CD14-positive monocyte (primary cell): ENCODE results near the gene COL9A3. TPM values are rescaled to one million over a fixed set of nuclear protein-coding genes. Genes with fewer than 3 reads are reported as not detected.

ENCODE experiments used
- DNase-seq, 3 donors: peaks; one replicate each; pipeline ENCODE4 v3.0.0-alpha.2; 2011 to 2022
- H2AFZ ChIP-seq: 2 replicates; pipeline ENCODE4 v1.6.0; 2012; ENCODE audit warnings: mild to moderate bottlenecking, low read depth, low read length, inconsistent platforms; ENCODE audit not compliant: insufficient read depth, poor library complexity, severe bottlenecking
- H3K27ac ChIP-seq, 2 donors: 1 replicate in 1 of 2; 2 replicates in 1 of 2; pipeline ENCODE4 v1.5.1; 2012 to 2013; ENCODE audit warnings: low read length in 2 of 2, control low read depth in 1 of 2, inconsistent platforms in 1 of 2, low read depth in 1 of 2, mild to moderate bottlenecking in 1 of 2
- H3K27me3 ChIP-seq, 2 donors: one replicate each; pipeline versions ENCODE4 v1.6.0 to v1.6.1; 2011 to 2013; ENCODE audit warnings: low read length in 2 of 2; ENCODE audit not compliant: control insufficient read depth in 2 of 2, insufficient read depth in 2 of 2
- H3K36me3 ChIP-seq, 2 donors: replicated peaks in 1 of 2; 1 replicate in 1 of 2; 2 replicates in 1 of 2; pipeline versions ENCODE4 v1.5.1 to v1.6.1; 2012 to 2013; ENCODE audit warnings: low read length in 2 of 2, control low read depth in 1 of 2, inconsistent platforms in 1 of 2, mild to moderate bottlenecking in 1 of 2; ENCODE audit not compliant: insufficient read depth in 2 of 2, control insufficient read depth in 1 of 2
- H3K4me1 ChIP-seq, 2 donors: 1 replicate in 1 of 2; 2 replicates in 1 of 2; pipeline versions ENCODE4 v1.5.1 to v1.6.1; 2012 to 2013; ENCODE audit warnings: low read length in 2 of 2, control low read depth in 1 of 2, inconsistent platforms in 1 of 2, mild to moderate bottlenecking in 1 of 2, moderate library complexity in 1 of 2; ENCODE audit not compliant: insufficient read depth in 2 of 2, control insufficient read depth in 1 of 2
- H3K4me2 ChIP-seq: replicated peaks from 2 replicates; pipeline ENCODE3; 2012; ENCODE audit warnings: low read length, moderate library complexity, mild to moderate bottlenecking; ENCODE audit not compliant: poor library complexity, severe bottlenecking; ENCODE audit errors: extremely low read depth
- H3K4me3 ChIP-seq, 3 experiments: fragments of 200-600 bp in 1 of 3; sonication (generic) in 1 of 3; replicated peaks in 1 of 3; 1 replicate in 2 of 3; 2 replicates in 1 of 3; pipeline ENCODE4 v1.5.1; 2011 to 2013; ENCODE audit warnings: low read length in 3 of 3, mild to moderate bottlenecking in 3 of 3, control low read depth in 2 of 3, low read depth in 2 of 3, inconsistent platforms in 1 of 3, moderate library complexity in 1 of 3
- H3K79me2 ChIP-seq: 2 replicates; pipeline ENCODE4 v1.6.0; 2012; ENCODE audit warnings: mild to moderate bottlenecking, control low read depth, inconsistent platforms, low read length, moderate library complexity; ENCODE audit not compliant: insufficient read depth
- H3K9ac ChIP-seq: 2 replicates; pipeline ENCODE4 v1.6.0; 2017; ENCODE audit warnings: low read length, mild to moderate bottlenecking; ENCODE audit not compliant: insufficient read depth, poor library complexity, severe bottlenecking
- H3K9me3 ChIP-seq, 2 donors: replicated peaks in 1 of 2; 1 replicate in 1 of 2; 2 replicates in 1 of 2; pipeline versions ENCODE4 v1.5.1 to v1.6.1; 2012 to 2013; ENCODE audit warnings: low read length in 2 of 2, control low read depth in 1 of 2; ENCODE audit not compliant: control insufficient read depth in 1 of 2, insufficient read depth in 1 of 2
- H4K20me1 ChIP-seq: 2 replicates; pipeline ENCODE4 v1.6.0; 2012; ENCODE audit warnings: mild to moderate bottlenecking, low read length, control low read depth, moderate library complexity; ENCODE audit not compliant: insufficient read depth
- H3K27ac Mint-ChIP-seq, 7 donors: one replicate each; pipeline ENCODE4 v1.8.0; 2020; ENCODE audit warnings: mild to moderate bottlenecking in 7 of 7, mixed read lengths in 7 of 7, moderate library complexity in 6 of 7, inconsistent platforms in 2 of 7
- H3K27me3 Mint-ChIP-seq, 3 donors: one replicate each; pipeline ENCODE4 v1.8.0; 2021 to 2022; ENCODE audit warnings: low read depth in 3 of 3, mild to moderate bottlenecking in 3 of 3, mixed read lengths in 3 of 3, moderate library complexity in 3 of 3, inconsistent platforms in 1 of 3
- H3K36me3 Mint-ChIP-seq, 2 donors: one replicate each; pipeline ENCODE4 v1.8.0; 2020; ENCODE audit warnings: mixed read lengths in 2 of 2, inconsistent platforms in 1 of 2, mild to moderate bottlenecking in 1 of 2
- H3K4me1 Mint-ChIP-seq: one replicate; pipeline ENCODE4 v1.8.0; 2020; ENCODE audit warnings: mild to moderate bottlenecking, mixed read lengths
- H3K4me3 Mint-ChIP-seq, 2 donors: one replicate each; pipeline ENCODE4 v1.8.0; 2020; ENCODE audit warnings: mild to moderate bottlenecking in 2 of 2, mixed read lengths in 2 of 2, moderate library complexity in 1 of 2
- H3K9me3 Mint-ChIP-seq, 7 donors: one replicate each; pipeline ENCODE4 v1.8.0; 2020 to 2022; ENCODE audit warnings: mixed read lengths in 7 of 7, mild to moderate bottlenecking in 6 of 7, moderate library complexity in 6 of 7, inconsistent platforms in 2 of 7
- WGBS: methylation state at CpG from one replicate; pipeline ENCODE4 v1.1.5; 2013; ENCODE audit warnings: missing lambda C conversion rate; ENCODE audit not compliant: insufficient coverage; 5-methylcytosine and 5-hydroxymethylcytosine counted together
- intact Hi-C, 2 donors: fragments of 100-400 bp; cut with micrococcal nuclease; formaldehyde crosslinking; loops; one replicate each; pipeline versions ENCODE4 v1.15.0 to v1.15.1; 2023
- polyA plus RNA-seq, 3 donors: library from polyadenylated mRNA; depleted of rRNA in 1 of 3; unstranded in 2 of 3; stranded (reverse) in 1 of 3; fragments of 300-500 nt in 2 of 3; fragments of >200 nt in 1 of 3; fragmentation: Illumina TruSeq in 2 of 3; gene quantifications; 1 replicate in 2 of 3; 2 replicates in 1 of 3; pipeline ENCODE4 v1.2.3, GENCODE V29; 2012 to 2021
- TF ChIP-seq, protein P1 (sequence below): fragments of 200-600 bp; IDR thresholded peaks from one replicate; pipeline ENCODE4 v1.8.0; 2022; ENCODE audit warnings: antibody characterized with exemption, mild to moderate bottlenecking

COL9A3 gene
- polyA plus RNA-seq, 3 donors: 1.8 to 4.4 (median 2.6) TPM

DNA sequence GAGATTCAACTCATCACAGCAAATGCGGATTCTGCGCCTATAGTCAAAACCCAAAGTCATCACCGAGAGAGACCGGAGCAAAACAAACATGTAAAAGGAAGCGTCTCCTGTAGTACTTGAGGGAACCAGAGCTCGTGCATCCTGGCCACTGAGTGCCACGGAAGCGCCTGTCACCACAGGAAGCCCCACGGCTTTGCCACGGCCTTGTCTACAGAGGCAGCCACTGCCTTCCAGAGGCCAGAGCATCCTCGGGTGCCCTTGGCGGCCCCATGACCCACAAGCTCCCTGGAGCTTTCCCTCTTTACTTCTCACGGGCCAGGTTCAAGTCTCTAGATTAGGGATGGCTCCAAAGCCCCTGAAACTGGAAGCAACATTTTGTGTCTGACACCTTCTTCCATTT is 37.3 kb downstream of the COL9A3 start:
- H3K27me3 ChIP-seq: no peaks in the 10 kb centered on the region
- H3K4me1 ChIP-seq: no peaks in the 10 kb centered on the region
- H3K36me3 ChIP-seq: peaks cover 36 to 60% of the 10 kb centered on the region in 2 donors
- H3K4me1 Mint-ChIP-seq: peaks cover 1% of the 10 kb centered on the region
- DNase-seq: no peak
- TF ChIP-seq, protein P1, sequence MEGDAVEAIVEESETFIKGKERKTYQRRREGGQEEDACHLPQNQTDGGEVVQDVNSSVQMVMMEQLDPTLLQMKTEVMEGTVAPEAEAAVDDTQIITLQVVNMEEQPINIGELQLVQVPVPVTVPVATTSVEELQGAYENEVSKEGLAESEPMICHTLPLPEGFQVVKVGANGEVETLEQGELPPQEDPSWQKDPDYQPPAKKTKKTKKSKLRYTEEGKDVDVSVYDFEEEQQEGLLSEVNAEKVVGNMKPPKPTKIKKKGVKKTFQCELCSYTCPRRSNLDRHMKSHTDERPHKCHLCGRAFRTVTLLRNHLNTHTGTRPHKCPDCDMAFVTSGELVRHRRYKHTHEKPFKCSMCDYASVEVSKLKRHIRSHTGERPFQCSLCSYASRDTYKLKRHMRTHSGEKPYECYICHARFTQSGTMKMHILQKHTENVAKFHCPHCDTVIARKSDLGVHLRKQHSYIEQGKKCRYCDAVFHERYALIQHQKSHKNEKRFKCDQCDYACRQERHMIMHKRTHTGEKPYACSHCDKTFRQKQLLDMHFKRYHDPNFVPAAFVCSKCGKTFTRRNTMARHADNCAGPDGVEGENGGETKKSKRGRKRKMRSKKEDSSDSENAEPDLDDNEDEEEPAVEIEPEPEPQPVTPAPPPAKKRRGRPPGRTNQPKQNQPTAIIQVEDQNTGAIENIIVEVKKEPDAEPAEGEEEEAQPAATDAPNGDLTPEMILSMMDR: no peak
- H3K9ac ChIP-seq: no peak overlapping the region
- no peak overlapping the region for H3K4me3 Mint-ChIP-seq
- peak overlapping the region in 2 of 7 donors; percentile 3 to 23 for H3K27ac Mint-ChIP-seq
- no peaks in the 10 kb centered on the region for H3K9me3 ChIP-seq
- no peak overlapping the region for H2AFZ ChIP-seq
- no peak overlapping the region for H3K4me3 ChIP-seq
- H4K20me1 ChIP-seq: peaks cover 10% of the 10 kb centered on the region
- H3K27me3 Mint-ChIP-seq: peaks cover under 1 to 3% (median 1%) of the 10 kb centered on the region in 3 donors
- H3K79me2 ChIP-seq: no peaks in the 10 kb centered on the region
- no peaks in the 10 kb centered on the region for H3K9me3 Mint-ChIP-seq
- no peak overlapping the region for H3K4me2 ChIP-seq
- intact Hi-C loops: loop anchor here in 1 of 2 donors (10.0 kb wide), 1 partner anchor 549 kb away; the partner anchor contains the start of gene ADRM1
- peaks cover 61 to 69% of the 10 kb centered on the region in 2 donors for H3K36me3 Mint-ChIP-seq
- H3K27ac ChIP-seq: no peak overlapping the region
- WGBS: 95% methylated on average over 13 of the region's 13 CpGs

DNA sequence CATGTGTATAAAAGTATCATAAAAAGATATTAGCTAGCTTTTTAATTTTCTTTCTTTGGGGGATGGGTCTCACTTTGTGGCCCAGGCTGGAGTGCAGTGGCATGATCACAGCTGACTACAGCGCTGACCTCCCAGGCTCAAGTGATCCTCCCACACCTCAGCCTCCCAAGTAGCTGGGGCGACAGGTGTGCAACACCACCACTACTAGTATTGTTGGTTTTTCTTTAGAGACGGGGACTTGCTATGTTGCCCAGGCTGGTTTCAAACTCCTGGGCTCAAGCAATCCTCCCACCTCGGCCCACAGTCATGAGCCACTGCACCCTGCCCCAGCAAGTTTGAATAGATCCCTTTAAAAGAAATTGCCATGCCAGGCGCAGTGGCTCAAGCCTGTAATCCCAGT is 38.3 kb downstream of the COL9A3 start:
- intact Hi-C loops: loop anchor here in 1 of 2 donors (5.0 to 10.0 kb wide), 2 partner anchors 53 to 550 kb away; partner anchors contain the start of genes ADRM1 and OGFR
- WGBS: 100% methylated on average over 1 of the region's 5 CpGs
- H3K27me3 ChIP-seq: peaks cover 2 to 6% of the 10 kb centered on the region in 2 donors

More for the DNA sequence above, 38.3 kb downstream of the COL9A3 start:
- Histone ChIP-seq H3K4me2 (no peak overlapping the region), H4K20me1 (peaks cover 15% of the 10 kb centered on the region), H3K4me1 (peaks cover under 1 to 6% of the 10 kb centered on the region in 2 donors), H3K9ac (no peak overlapping the region), H3K9me3 (no peaks in the 10 kb centered on the region), H3K79me2 (peaks cover 6% of the 10 kb centered on the region), H3K4me3 (no peak overlapping the region), H3K27ac (no peak overlapping the region), H2AFZ (no peak overlapping the region), H3K36me3 (peaks cover 36 to 60% of the 10 kb centered on the region in 2 donors)
- Mint-ChIP-seq H3K36me3 (peaks cover 66 to 73% of the 10 kb centered on the region in 2 donors), H3K9me3 (peaks cover 0 to 2% (median 0%) of the 10 kb centered on the region in 7 donors), H3K27me3 (peaks cover 9 to 13% (median 10%) of the 10 kb centered on the region in 3 donors), H3K4me1 (peaks cover 7% of the 10 kb centered on the region), H3K27ac (no peak overlapping the region), H3K4me3 (no peak overlapping the region)
- no peak for DNase-seq
- TF ChIP-seq, protein P1: no peak
